NCI-H128 (cell line): ENCODE results near the gene VPS26A.
"Not testable (repeated sequence)": the region's sequence is repeated elsewhere in the genome, so short reads cannot be mapped to it uniquely, and the experiment has no call there.

Experiments
- DNase-seq: peaks from one replicate; lab custom pipeline; 2025; ENCODE audit not compliant: unreplicated experiment; lab: John Stamatoyannopoulos, UW

The VPS26A gene

DNA sequence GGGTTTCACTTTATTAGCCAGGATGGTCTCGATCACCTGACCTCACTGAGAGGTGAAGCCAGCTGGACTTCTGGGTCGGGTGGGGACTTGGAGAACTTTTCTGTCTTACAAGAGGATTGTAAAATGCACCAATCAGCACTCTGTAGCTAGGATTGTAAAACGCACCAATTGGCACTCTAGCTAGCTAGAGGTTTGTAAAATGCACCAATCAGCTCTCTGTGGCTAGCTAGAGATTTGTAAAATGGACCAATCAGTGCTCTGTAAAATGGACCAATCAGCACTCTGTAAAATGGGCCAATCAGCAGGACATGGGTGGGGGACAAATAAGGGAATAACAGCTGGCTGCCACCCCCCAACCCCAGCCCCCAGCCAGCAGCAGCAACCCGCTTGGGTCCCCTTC lies 51.3 kb downstream of the VPS26A start:
- not testable (repeated sequence) for DNase-seq

DNA sequence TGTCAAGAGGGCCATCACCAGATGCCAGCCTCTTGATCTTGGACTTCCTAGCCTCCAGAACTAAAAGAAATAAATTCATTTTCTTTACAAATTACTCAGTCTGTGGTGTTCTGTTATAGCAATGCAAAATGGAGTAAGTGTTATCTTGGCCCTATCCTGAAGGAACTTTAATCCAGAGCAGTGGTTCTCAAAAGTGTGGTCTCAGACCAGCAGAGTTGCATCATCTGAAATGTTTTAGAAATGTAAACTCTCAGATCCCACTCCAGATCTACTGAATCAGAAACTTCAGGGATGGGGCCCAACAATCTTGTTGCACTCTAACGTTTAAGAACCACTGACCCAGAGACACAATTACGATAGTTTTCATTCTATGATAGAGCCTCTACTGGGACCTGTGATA lies 52.8 kb downstream of the VPS26A start:
- DNase-seq = no peak

DNA sequence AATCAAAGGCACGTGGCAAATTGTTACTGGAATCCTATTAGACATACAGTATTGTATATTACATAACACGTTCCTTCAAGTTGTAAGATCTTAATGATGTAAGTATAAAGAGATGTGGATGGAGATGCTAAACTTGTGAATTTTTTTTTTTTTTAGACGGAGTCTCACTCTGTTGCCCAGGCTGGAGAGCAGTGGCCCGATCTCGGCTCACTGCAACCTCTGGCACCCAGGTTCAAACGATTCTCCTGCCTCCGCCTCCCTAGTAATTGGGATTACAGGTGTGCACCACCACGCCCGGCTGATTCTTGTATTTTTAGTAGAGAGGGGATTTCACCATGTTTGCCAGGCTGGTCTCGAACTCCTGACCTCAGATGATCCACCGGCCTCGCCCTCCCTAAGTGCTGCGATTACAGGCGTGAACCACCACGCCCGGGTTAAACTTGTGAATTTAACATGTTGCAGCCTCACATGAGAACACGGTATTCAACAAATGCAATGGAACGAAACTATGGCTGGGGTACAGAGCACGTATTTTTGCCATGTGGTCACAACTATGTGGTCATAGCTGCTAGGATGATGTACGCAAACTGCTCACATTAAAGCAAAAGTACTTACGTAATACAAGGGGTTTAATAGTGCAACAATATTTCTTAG lies 55.2 kb downstream of the VPS26A start:
- DNase-seq = no peak

DNA sequence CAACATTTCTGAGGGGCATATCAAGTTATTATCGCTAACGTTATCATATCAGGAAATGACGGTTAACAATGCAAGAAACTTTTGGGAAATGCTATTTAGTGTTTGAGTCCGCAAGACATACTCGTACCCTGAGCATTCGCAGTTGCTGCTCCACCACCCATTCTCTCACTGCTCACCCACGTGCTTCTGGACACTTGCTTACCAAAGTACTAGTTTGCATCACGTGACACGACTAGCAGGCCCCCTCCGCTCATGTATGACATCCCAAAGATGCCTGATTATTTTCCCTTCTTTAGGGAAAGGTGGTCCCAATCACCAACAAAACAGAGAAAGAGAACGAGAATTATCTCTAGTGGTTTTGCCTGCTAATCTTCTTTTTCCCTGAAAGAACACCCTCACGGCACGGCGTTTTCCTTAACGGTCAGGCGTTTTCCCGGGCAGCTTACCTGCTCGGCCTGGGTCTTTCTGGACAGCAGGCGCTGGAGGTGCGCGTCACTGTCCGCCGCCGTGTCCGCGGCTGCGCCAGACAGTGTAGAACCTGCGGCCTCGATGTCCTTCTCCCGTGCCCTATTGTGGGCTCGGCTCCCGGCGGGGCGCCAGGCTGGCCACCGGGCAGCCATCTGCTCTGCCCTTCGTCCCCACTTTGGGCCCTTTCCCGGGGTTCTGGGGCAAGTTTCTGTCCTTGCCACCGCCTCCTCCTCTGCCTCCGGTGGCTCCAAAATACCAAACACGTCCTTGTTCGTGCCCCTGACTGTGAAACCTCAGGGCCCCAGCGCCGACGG lies 56.0 kb downstream of the VPS26A start, which contains the start of gene SUPV3L1:
Gene SUPV3L1 (plus strand): TSS at position 492 of the 782 bp plus-strand sequence. CDS start 58 bp downstream, at position 550.
- peak; percentile 76 for DNase-seq

DNA sequence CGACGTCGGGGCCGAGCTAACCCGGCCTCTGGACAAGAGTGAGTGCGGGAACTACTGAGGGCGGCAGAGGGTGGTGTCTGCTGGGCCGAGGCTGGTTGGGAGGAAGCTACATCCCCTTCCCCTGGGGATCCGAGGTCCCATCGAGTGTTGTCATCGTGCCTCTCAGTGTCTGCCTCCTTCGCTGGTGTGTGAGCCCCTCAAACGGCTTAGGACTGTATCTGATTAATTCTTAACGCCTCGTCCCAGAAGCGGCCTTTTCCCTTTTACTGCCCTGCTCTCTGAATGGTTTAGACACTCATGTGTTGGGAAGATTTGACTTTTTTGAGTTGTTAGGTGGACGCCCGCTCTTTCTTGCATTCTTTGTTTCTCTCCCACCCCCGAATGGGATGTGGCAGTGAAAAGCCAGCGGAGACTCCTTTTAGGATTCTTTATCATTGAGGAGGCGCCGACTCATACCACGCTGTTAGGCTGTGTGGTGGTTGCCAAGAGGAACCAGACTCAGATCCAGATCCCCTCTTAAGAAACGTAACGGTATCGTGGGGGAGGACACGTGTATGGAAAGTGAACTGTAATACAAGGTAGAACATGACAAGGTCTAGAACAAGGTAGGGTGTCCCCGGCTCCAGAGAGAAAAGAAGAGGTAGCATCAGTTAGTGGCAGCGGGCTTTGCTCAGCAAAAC lies 56.7 kb downstream of the VPS26A start:
- no peak for DNase-seq

DNA sequence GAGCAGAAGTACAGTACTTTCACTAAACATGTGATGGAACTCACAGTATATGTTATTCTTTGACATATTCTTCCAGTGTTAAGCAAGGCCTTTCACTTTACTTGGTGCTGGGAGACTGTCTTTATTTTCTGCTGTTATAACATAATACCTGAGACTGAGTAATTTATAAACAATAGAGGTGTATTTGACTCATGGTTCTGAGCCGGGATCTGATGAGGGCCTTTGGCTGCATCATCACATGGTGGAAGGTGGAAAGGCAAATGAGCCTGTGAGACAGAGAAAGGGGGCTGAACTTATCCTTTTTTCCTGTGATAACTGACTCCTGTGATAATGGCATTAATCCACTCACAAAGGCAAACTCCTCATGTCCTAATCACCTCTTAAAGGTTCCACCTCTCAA lies 57.5 kb downstream of the VPS26A start:
- no peak for DNase-seq

DNA sequence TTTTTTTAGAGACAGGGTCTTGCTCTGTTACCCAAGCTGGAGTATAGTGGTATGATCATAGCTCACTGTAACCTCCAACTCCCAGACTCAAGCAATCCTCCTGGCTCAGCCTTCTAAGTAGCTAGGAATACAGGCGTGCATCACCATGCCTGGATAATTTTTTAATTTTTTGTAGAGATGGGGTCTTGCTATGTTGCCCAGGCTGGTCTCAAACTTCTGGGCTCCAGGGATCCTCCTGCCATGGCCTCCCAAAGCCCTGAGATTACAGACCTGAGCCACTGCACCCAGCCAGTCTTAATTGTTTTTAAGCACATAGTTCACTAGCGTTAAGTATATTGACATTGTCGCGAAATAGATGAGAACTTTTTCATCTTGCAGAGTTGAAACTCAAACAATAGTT lies 58.0 kb downstream of the VPS26A start:
- no peak for DNase-seq

DNA sequence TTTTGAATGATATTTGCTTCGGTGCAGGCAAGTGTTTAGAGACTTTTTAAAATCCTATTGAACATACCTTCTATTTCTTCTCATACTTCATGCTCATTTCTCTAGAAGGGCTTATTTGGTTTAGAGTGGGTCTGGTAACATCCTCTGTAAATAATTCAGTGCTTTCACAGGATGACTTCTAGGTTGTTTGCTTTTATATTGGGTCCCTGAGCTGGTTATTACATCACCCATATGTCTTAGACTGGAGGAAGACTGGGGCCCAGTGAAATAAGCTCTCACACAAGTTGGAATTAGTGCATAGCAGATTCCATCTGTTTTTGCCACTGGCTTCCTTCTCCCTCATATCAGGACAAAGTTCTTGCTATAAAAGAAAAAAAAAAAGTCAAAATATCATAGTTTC lies 62.5 kb downstream of the VPS26A start:
- DNase-seq = no peak

DNA sequence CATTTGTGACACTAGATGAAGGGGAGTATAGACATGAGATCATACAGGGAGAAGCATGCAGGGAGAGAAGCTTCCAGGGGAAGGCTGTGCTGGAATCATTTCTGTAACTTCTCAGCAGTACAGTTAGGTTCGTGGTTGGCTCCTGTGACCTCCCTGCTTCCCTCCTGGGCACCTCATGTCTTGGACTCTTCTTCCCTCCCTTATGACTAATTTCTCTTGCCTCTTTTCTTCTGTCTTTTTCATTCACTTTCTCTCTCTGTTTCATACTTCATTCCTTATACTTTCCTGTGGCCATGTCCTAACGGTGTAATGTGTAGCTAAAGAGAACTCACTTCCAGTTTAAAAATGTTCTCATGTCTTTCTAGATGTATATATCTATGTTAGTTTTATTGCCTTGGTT lies 77.1 kb downstream of the VPS26A start:
- DNase-seq = no peak

DNA sequence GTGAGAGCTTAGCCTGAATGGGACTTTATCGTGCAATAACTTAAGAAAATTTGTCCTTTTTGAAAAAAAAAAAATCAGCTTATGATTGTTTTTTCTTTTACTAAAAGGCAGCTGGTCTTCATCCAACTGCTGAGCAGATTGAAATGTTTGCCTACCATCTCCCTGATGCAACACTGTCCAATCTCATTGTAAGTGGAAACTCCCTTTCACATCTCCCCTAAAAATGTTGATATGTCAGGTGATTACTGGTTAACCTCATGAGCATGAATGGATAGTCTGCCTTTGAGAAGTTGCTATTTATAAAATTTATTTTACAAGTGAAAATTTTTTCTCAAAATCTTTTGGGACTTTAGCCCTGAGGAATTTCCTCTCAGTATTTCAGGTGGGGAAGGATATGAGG lies 78.4 kb downstream of the VPS26A start:
- no peak for DNase-seq

DNA sequence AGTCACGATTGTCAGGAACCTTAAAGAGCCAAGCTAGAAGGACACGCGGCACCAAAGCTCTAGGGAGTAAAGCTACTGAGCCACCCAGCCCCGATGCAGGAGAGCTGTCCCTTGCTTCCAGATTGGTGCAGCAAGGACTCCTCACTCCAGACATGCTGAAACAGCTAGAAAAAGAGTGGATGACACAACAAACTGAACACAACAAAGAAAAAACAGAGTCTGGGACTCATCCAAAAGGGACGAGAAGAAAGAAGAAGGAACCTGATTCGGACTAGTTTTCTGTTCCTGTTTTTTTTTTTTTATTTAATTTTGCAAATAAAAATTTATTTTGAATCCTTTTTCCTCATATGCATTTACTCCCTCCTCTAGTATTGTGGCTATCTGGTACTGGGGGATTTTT lies 84.8 kb downstream of the VPS26A start:
- DNase-seq = no peak

DNA sequence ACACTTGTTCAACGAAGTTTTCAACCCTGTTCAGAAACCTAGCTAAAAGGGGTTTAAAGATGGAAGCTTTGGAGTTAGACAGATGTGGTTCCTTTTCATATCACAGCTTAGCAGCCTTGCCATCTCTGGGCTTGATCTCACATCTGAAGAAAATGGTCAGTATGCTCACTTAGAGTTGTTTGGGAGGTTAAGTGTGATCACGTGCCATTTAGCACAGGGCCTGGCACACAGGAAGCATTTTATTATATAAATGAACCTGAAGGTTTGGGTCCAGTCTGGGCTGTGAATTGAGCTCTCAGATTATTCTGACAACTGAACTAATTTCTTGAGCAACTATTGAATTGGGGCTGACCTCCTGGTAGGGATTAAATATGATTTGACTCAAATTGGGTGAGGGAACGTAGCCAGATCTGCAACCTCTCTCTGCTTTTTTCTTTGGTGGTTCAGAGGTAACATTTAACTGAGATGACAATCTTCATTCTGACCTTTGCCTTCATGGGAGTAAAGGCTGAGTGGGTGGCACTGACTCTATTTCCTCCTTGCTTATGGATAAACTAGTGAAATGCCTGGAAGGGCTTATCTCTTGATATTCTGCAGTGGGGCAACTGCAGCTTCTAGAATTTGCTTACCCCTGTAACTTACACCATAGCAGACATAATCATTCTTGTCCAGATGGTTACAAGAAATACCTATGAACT lies 86.0 kb downstream of the VPS26A start:
- DNase-seq = no peak

DNA sequence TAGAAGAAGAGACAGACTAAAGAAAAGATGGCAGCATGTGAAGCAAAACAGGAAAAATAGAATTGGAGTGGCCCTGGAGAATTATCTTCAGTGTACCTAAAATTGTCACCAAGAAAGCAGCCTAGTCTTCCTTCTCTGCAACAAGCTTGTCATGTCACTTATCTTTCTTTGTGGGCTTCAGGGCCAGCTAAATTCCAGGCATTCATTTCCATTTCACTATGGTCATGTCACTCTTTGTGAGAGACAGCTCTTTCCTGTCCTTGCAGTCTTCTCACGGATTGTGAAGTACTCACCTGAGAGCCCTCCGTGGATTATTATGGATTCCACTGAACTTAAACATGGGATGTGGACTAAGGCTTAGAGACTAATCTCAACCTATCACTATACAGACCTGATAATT lies 87.1 kb downstream of the VPS26A start:
- DNase-seq = no peak

DNA sequence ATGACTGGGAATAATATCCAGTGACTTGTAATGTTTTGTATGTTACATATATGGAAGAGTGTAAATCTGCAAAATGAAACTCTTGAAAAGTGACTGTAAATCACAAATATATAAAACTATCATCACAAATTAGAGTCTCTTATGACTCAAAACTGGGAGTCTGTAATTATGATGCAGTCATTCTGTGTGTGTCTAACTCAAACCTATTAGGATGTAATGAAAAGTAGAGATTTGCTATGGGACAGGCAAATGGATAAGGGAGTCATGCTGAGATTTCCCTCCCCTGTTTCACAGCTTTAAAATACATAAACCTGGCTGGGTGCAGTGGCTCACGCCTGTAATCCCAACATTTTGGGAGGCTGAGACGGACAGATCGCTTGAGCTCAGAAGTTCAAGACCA lies 87.5 kb downstream of the VPS26A start:
- no peak for DNase-seq

DNA sequence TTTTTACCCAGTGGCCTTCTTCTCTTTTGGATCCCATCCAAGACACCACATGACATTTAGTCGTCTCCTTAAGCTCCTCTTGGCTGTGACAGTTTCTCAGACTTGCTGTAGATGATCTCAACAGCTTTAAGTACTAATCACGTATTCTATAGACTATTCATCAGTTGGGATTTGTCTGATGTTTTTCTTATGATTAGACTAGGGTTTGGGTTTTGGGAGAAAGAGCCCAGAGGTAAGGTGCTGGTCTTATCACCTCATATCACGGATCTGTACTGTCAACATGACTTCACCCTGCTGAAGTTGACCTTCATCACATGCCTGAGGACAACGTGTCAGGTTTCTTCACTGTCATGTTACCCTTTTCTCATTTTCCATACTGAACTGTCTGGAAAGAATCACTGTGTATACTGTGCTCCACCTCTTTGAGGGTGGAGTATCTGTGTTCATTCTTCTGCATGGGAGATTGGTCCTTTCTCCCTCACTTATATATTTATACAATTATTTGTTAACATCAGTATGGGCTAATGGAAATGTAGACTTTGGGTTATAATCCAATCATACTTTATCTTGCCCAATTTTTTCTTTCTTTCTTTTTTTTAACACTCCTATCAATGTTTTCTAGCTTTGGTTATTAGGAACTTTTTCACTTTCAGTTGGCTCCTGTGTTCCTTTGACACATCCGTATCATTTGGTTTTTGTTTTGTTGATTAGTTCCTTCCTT lies 89.8 kb downstream of the VPS26A start:
- no peak for DNase-seq

DNA sequence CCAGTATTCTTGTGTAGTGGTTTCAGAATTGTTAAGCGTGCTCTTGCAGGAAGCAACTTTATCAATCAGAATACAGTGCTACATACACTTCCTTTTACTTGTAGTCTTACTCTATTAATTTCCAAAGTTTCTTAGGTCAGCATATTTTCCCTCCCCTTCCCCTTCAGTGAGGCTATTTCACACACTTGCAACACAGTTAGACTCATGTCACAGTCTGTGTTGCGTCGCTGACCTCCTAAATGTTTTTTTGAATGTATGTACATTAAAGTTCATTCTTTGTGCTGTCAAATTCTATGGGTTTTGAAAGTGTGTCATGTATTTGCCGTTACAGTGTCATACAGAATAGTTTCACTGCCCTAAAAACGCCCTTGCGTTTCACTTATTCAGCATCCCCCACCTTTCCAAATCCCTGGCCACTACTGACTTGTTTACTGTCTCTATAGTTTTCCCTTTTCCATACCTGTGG lies 90.7 kb downstream of the VPS26A start:
- no peak for DNase-seq

DNA sequence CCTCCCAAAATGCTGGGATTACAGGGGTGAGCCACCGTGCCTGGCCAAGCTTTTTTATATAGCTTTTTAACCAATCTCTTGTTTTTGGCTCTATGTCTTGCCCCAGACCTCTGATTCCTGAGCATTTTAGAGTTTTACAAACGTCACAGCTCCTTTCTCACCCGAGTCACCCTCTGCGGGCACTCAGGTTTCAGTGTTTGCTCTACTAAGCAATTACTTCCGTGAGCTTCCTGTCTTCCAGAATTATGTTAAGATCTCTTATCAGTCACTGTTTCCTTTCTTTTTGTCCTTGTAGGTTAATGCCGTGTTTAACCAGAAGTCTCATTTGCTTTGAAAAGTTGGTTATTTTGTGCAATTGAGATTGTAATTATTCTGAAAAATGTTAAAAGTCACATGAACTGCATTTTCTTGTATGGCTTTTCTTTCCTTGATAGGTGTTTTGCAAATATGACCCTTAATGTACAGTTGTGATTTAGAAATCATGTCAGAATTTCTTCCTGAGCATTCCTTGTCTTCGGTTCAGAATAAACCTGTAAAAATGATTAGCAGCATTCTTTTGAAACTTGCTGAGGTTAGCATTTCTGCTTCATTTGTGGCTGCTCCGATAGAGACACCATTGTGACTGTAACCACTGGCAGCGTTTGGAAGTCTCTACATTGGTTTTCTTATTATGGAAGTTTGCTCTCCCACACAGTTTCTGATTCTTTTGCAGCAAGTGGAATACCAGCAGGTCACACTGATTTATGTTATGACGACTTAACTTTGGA lies 91.6 kb downstream of the VPS26A start:
- no peak for DNase-seq

DNA sequence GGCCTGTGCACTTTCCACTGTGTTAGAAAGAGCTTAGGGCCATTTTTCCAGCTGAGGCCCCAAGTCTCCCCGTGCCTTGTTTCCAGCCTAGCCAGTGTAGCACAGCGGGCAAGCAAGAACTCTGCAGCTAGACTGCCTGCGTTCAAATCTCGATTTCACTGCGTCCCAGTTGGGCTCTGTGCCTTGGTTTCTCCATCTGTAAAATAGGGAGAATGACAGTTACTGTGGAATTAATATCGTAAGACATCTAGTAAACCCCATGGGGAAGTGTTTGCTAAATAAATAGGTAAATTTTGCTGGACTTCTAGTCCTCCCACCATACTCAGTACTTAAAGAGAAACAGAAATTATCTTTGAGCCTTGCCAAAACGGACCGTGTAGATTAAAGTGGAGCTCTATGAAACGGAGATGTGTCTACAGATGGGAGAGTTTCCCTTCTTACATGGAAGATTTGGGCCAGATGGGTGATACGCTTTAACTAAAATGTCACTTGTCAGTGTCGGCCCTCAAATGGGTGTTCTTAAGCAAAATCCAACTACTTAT lies 92.7 kb downstream of the VPS26A start:
- no peak for DNase-seq

DNA sequence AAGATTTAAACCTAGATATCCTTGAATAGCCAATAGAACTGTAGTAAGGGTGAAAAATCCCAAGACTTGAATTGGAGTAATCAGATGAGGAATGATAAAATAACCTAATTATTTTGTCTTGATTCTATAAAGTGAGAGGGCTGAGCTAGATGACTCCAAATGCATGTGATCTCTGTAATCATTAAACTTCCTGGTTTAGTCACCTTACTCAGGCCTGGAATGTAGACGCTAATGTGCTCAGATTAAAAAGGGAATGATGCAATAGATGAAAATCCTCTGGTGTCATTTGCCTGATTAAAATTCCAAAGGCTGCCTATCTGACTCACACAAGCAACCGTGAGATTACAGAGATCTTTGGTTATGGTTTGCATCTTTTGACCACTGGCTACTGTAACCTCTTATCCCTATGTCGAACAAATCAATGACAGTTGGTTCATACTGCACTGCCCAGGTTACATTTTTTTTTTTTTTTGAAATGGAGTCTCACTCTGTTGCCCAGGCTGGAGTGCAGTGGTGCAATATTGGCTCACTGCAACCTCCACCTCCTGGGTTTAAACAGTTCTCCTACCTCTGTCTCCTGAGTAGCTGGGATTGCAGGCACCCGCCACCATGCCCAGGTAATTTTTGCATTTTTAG lies 93.3 kb downstream of the VPS26A start:
- no peak for DNase-seq
